Mesodermal cell (in vitro differentiated cells): ENCODE data around the gene PYDC1.
"Not testable (repeated sequence)": the region's sequence is repeated elsewhere in the genome, so short reads cannot be mapped to it uniquely, and the experiment has no call there.

Experiments
- H3K27ac ChIP-seq: 2 replicates; pipeline ENCODE4 v1.7.0; 2013; ENCODE audit warnings: mild to moderate bottlenecking, low read depth, low read length, moderate library complexity; ENCODE audit not compliant: severe bottlenecking
- H3K36me3 ChIP-seq: 2 replicates; pipeline ENCODE4 v1.7.1; 2013; ENCODE audit warnings: mild to moderate bottlenecking, low read length, moderate library complexity; ENCODE audit not compliant: control insufficient read depth, insufficient read depth
- H3K4me1 ChIP-seq: one replicate; pipeline ENCODE4 v1.7.1; 2013; ENCODE audit warnings: mild to moderate bottlenecking, low read length; ENCODE audit not compliant: insufficient read depth, control insufficient read depth, poor library complexity, severe bottlenecking
- H3K4me3 ChIP-seq: 2 replicates; pipeline ENCODE4 v1.7.0; 2013; ENCODE audit warnings: low read length, control low read depth, mild to moderate bottlenecking; ENCODE audit not compliant: insufficient read depth, poor library complexity, severe bottlenecking; ENCODE audit errors: extremely low read depth
- H3K9me3 ChIP-seq: 2 replicates; pipeline ENCODE4 v1.7.1; 2013; ENCODE audit warnings: mild to moderate bottlenecking, low read length, moderate library complexity; ENCODE audit not compliant: control insufficient read depth
- WGBS, 2 experiments: methylation state at CpG; one replicate each; pipeline ENCODE4 v1.1.5; 2013; ENCODE audit warnings: missing lambda C conversion rate in 2 of 2; ENCODE audit not compliant: insufficient coverage in 2 of 2; 5-methylcytosine and 5-hydroxymethylcytosine counted together

Gene PYDC1

DNA sequence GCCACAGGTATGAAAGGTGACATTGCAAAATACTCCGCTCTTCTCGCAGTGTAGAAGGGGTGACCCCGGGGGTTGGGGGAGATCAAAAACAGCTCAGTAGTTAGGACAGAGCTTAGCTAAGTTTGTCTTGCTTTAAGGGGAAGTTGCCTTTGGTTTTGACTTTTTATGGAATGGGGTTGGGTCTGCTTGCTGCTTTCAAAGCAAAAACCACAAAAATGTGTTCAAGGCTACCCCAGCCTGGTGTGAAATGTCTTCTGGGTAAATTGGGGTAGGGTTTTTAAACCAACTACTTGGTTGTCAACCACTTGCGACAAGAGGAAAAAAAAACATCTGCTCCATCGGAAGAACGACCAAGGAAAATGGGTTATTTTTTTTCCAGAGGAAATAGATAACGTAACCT is 30.8 kb downstream of the PYDC1 start:
- WGBS, 2 experiments = 98 to 99% methylated on average over 6 to 7 of the region's 7 CpGs
- no peak overlapping the region for H3K4me3 ChIP-seq
- peaks cover 15% of the 10 kb centered on the region for H3K4me1 ChIP-seq
- peaks cover 98% of the 10 kb centered on the region for H3K36me3 ChIP-seq
- H3K9me3 ChIP-seq = no peaks in the 10 kb centered on the region
- H3K27ac ChIP-seq = no peak overlapping the region

DNA sequence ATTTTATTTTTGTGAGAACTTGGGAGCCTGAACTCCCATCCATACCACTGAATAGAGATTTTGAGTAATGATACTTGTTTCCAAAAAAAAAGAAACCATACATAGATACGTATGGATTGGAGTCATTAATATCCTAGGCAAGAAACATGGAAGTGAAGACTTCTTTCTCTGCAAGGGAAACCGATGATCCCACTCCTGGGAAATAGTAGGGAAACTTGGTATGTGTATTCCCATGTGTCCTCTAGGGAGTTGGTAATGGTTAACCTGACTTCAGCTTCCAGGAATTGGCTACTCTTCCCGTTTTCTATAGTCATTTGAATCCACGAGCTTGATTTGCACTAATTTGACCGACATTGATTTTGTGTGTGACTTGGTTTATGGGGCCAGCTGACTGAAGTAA is 31.6 kb downstream of the PYDC1 start:
- 98 to 100% methylated on average over 3 to 4 of the region's 5 CpGs for WGBS, 2 experiments
- no peak overlapping the region for H3K27ac ChIP-seq
- no peak overlapping the region for H3K4me3 ChIP-seq
- H3K9me3 ChIP-seq = no peaks in the 10 kb centered on the region
- H3K36me3 ChIP-seq = peaks cover 94% of the 10 kb centered on the region
- H3K4me1 ChIP-seq = peaks cover 15% of the 10 kb centered on the region

GRCh38 chr16:31184888-31185287 is 32.0 kb downstream of the PYDC1 start:
- Histone ChIP-seq H3K9me3 (no peaks in the 10 kb centered on the region), H3K4me1 (peaks cover 15% of the 10 kb centered on the region), H3K4me3 (no peak overlapping the region), H3K36me3 (peaks cover 90% of the 10 kb centered on the region), H3K27ac (no peak overlapping the region)
- WGBS, 2 experiments = 94 to 95% methylated on average over 12 to 14 of the region's 14 CpGs

DNA sequence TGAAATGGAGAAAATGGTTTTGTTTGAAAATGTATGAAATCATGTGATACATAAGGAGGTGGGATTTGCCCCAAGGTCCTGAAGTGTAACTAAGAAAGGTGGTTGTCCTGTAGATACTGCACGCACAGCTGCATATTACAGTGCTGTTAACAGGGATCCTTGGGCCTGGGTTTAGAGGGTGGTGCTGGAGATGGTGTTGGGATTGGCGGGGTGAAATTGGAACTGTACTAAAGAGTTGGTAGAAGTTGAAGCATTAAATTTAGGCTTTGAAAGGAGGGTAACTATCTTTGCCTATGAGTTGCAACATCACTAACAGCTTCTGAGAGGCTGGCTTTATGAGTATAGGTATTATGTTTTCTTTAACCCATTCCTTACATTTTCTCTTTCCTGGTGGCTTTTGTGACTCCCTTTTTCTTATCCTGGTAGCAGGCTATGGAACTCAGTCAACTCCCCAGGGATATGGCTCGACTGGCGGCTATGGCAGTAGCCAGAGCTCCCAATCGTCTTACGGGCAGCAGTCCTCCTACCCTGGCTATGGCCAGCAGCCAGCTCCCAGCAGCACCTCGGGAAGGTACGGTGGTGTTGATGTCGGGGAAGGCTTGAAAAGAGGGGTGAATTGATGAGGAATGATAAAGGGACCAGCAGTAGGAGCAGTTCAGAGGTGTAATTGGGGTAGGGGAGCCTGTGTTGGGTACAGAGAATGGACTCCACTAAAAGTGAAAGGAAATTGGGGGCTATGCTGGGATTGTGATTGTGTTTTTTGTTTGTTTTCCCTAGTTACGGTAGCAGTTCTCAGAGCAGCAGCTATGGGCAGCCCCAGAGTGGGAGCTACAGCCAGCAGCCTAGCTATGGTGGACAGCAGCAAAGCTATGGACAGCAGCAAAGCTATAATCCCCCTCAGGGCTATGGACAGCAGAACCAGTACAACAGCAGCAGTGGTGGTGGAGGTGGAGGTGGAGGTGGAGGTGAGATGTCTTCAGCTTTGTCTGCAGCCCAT is 33.2 kb downstream of the PYDC1 start:
- peak overlapping the region; percentile 89 for H3K4me3 ChIP-seq
- H3K9me3 ChIP-seq = no peaks in the 10 kb centered on the region
- H3K27ac ChIP-seq = no peak overlapping the region
- WGBS, 2 experiments = 94 to 96% methylated on average over 9 to 10 of the region's 10 CpGs
- peaks cover 15% of the 10 kb centered on the region for H3K4me1 ChIP-seq
- peaks cover 78% of the 10 kb centered on the region for H3K36me3 ChIP-seq

DNA sequence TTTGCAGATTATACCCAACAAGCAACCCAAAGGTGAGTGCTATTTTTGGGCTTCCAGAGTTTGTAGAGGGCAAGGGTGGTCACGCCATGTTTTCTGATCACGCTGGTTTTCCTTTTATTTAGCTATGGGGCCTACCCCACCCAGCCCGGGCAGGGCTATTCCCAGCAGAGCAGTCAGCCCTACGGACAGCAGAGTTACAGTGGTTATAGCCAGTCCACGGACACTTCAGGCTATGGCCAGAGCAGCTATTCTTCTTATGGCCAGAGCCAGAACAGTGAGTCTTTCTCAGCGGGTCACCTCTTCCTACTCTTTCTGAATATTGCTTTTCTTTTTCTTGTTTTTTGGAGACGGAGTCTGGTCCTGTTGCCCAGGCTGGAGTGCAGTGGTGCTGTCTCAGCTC is 34.5 kb downstream of the PYDC1 start:
- 34% methylated on average over 6 to 7 of the region's 7 CpGs for whole genome bisulfite sequencing, 2 experiments
- Histone ChIP-seq H3K4me1 (peaks cover 15% of the 10 kb centered on the region), H3K36me3 (peaks cover 65% of the 10 kb centered on the region), H3K27ac (no peak overlapping the region), H3K4me3 (peak overlapping the region; percentile 89), H3K9me3 (no peaks in the 10 kb centered on the region)

DNA sequence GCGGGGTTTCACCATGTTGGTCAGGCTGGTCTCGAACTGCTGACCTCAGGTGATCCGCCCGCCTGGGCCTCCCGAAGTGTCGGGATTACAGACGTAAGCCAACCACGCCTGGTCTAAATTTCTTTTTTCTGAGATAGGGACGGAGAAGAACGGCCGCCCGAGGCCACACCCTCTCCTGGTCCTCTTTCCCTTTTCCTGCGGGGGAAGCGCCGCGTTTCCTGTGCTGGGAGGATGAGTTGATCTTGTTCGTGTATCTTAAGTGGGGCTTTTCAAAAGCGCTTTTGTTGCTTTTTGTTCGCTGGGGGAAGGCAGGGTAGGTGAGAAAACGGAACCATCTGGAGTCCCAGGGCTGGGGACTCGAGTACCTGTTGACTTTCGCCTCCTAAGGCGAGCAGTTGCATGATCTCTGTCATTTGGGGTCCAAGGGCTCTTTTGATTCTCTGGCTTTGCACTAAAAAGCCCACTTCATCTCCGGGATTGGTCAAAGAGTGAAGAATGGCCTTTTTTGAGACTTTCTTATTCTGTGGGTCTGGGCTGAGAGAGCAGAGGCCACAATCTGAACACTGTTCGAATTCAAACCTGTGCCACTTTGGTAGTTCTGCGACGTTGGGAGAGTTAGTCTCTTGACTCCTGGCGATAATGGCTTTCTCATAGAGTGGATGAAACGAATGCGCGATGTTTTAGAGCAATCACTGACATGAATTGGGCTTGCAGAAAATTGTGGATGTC is 35.7 kb downstream of the PYDC1 start:
- Histone ChIP-seq H3K4me3 (peak overlapping the region; percentile 89), H3K27ac (peak overlapping the region; percentile 99), H3K9me3 (no peaks in the 10 kb centered on the region), H3K36me3 (peaks cover 53% of the 10 kb centered on the region), H3K4me1 (peaks cover 15% of the 10 kb centered on the region)
- WGBS, 2 experiments = 3% methylated on average over 22 of the region's 31 CpGs

GRCh38 chr16:31179747-31180459 is 37.0 kb downstream of the PYDC1 start, which contains the start of gene FUS:
TSS of gene FUS (plus strand) at chr16:31180139. CDS start at chr16:31180215, 76 bp downstream.
- WGBS, 2 experiments = 0% methylated on average over 60 to 63 of the region's 69 CpGs
- H3K36me3 ChIP-seq = peaks cover 40% of the 10 kb centered on the region
- no peaks in the 10 kb centered on the region for H3K9me3 ChIP-seq
- H3K27ac ChIP-seq = peak within 1 kb of the TSS; percentile 99
- peak within 1 kb of the TSS; percentile 89 for H3K4me3 ChIP-seq
- H3K4me1 ChIP-seq = peaks cover 15% of the 10 kb centered on the region

- Histone ChIP-seq H3K36me3 (peaks cover 33% of the 10 kb centered on the region), H3K9me3 (no peaks in the 10 kb centered on the region), H3K4me1 (peaks cover 15% of the 10 kb centered on the region), H3K27ac (peak overlapping the region; percentile 99), H3K4me3 (peak overlapping the region; percentile 89)
- 8 to 9% methylated on average over 27 of the region's 27 CpGs for whole genome bisulfite sequencing, 2 experiments
These were observed 37.7 kb downstream of the PYDC1 start for GRCh38 chr16:31179219-31179746.

DNA sequence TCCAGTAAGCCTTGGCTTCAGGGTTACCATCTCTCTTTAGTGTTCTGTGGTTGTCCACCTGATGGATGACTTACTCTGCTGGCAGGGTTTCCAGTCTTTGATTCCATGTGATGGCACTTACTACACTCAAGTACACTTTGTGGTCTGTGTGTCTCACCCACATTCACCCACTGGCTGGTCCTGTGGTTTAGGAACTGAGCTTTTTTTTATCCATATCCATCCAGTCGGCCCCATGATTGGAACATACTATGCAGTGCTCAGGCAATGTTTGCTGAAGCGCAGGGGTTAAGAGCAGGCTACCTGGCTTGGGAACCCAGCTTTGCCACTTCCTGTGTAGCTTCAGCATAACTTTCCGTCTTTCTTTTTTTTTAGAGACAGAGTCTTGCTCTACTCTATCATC is 39.8 kb downstream of the PYDC1 start:
- no peak overlapping the region for H3K27ac ChIP-seq
- no peaks in the 10 kb centered on the region for H3K4me1 ChIP-seq

DNA sequence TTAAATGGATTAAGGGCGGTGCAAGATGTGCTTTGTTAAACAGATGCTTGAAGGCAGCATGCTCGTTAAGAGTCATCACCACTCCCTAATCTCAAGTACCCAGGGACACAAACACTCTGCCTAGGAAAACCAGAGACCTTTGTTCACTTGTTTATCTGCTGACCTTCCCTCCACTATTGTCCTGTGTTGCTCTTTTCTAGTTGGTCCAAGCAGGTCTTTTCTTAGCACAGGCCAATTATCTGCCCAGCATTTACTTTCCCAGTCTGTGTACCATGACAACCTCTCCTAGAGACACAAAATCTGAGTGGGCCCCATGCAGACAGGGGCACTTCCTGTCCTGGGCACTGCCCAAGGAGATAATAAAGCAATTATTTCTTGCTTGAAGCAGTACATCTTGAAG is 46.9 kb downstream of the PYDC1 start:
- whole genome bisulfite sequencing, 2 experiments = no CpG with 5 or more reads among the region's 2 CpGs
- peak overlapping the region; percentile 24 for H3K27ac ChIP-seq
- H3K9me3 ChIP-seq, H3K4me1 ChIP-seq, H3K4me3 ChIP-seq, H3K36me3 ChIP-seq: not testable (repeated sequence)

More for the DNA sequence above, 39.8 kb downstream of the PYDC1 start:
- Histone ChIP-seq H3K36me3 (peaks cover 12% of the 10 kb centered on the region), H3K9me3 (no peaks in the 10 kb centered on the region), H3K4me3 (no peak overlapping the region)
- 83 to 96% methylated on average over 3 of the region's 3 CpGs for WGBS, 2 experiments
